Measurements from ENCODE around the gene MAP3K6. TPM values are rescaled to one million over a fixed set of nuclear protein-coding genes. Genes with fewer than 3 reads are reported as not detected.

Gene MAP3K6
- total RNA-seq, 1 experiment from 2014 or later: 7.7 TPM

DNA sequence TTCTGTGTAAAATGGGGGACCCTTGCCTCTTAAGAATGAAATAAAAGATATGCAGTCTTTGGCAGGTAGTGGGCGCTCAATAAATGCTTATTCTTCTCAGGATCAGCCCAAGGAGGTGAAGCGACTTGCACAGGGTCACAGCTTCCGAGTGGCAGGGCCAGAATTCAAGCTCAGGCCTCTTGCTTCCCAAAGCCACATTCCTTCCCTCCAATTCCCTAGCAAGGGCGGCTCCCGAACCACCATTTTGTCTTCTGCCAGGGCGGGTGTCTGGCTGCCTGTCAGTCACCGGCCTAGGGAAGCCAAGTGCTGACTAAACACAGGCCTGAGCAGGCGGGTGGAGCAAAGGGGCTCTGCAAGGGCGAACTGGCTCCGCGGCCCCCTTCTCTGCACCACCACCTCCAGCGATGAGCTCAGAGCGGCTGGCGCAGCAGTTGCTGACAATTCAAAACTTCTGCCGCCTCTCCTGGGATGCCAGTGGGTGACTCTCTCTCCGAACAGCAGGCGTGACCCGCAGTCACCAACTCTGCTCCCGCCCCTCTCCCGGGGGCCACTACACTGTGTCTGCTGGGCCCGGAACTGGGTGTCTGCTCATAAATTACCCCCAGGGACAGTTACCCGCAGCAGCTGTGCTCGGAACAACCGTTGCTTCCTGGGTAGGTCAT, 36.4 kb upstream of the MAP3K6 start:
- H3K36me3 Mint-ChIP-seq (ENCODE audit: insufficient read depth in 1 of 3, low read depth in 3 of 3): peaks cover 7 to 10% (median 9%) of the 10 kb centered on the region in 3 experiments; a peak in 6 of 7 replicates
- H3K4me3 Mint-ChIP-seq: no peak overlapping the region
- H2AFZ ChIP-seq (ENCODE audit: low read length): no peak overlapping the region
- H3K27ac Mint-ChIP-seq: peak overlapping the region; percentile 27 to 83 (median 67); a peak in 5 of 7 replicates
- H3K4me1 Mint-ChIP-seq: peaks cover 46 to 70% of the 10 kb centered on the region in 2 experiments
- no peak overlapping the region for H4K5ac ChIP-seq (ENCODE audit: insufficient read length, low read depth, low read length)
- peak; percentile 81 for DNase-seq
- H3K14ac ChIP-seq (ENCODE audit: insufficient read depth, low read length): no peak overlapping the region; the same call in 1 of the 2 replicates
- no peak overlapping the region for H3K4ac ChIP-seq (ENCODE audit: low read depth, low read length)
- H3K79me1 ChIP-seq (ENCODE audit: insufficient read depth, low read depth, low read length, poor library complexity, severe bottlenecking): no peaks in the 10 kb centered on the region
- H4K91ac ChIP-seq (ENCODE audit: insufficient read length, low read depth, low read length): no peak overlapping the region
- no peaks in the 10 kb centered on the region for H4K20me1 ChIP-seq (ENCODE audit: control insufficient read depth, insufficient read depth, insufficient read length)
- H3K23me2 ChIP-seq (ENCODE audit: insufficient read length, low read depth, low read length, poor library complexity, severe bottlenecking): no peaks in the 10 kb centered on the region
- no peak overlapping the region for H3K27ac ChIP-seq (ENCODE audit: insufficient read length, low read depth, low read length)
- H4K8ac ChIP-seq (replicated peaks; ENCODE audit: insufficient read length, low read depth, low read length): no peak overlapping the region
- H3K9me3 Mint-ChIP-seq: no peaks in the 10 kb centered on the region
- no peak overlapping the region for H3K56ac ChIP-seq (ENCODE audit: insufficient read length, low read depth, low read length)
- H3K79me2 ChIP-seq (ENCODE audit: insufficient read depth, low read length): no peaks in the 10 kb centered on the region
- no peak overlapping the region for H3K9ac ChIP-seq (ENCODE audit: extremely low read depth, insufficient read length, low read length)
- H3K18ac ChIP-seq (ENCODE audit: insufficient read length, low read depth, low read length): no peak overlapping the region
- no peak overlapping the region for H3K23ac ChIP-seq (ENCODE audit: insufficient read length, low read depth, low read length)
- H2BK15ac ChIP-seq (ENCODE audit: low read depth, low read length): no peak overlapping the region
- no peaks in the 10 kb centered on the region for H3K4me1 ChIP-seq (ENCODE audit: insufficient read depth, low read length)
- H3T11ph ChIP-seq (ENCODE audit: low read length): no peak overlapping the region
- no peak overlapping the region for H2BK12ac ChIP-seq (ENCODE audit: insufficient read length, low read depth, low read length)
- no peaks in the 10 kb centered on the region for H3K9me3 ChIP-seq (ENCODE audit: control insufficient read depth, low read depth, low read length)
- no peak overlapping the region for H2BK20ac ChIP-seq (ENCODE audit: low read depth, low read length, poor library complexity, severe bottlenecking)
- no peaks in the 10 kb centered on the region for H3K27me3 Mint-ChIP-seq (ENCODE audit: low read depth)
- no peak overlapping the region for H2BK5ac ChIP-seq (ENCODE audit: insufficient read length, low read length)
- TF ChIP-seq, protein P1, sequence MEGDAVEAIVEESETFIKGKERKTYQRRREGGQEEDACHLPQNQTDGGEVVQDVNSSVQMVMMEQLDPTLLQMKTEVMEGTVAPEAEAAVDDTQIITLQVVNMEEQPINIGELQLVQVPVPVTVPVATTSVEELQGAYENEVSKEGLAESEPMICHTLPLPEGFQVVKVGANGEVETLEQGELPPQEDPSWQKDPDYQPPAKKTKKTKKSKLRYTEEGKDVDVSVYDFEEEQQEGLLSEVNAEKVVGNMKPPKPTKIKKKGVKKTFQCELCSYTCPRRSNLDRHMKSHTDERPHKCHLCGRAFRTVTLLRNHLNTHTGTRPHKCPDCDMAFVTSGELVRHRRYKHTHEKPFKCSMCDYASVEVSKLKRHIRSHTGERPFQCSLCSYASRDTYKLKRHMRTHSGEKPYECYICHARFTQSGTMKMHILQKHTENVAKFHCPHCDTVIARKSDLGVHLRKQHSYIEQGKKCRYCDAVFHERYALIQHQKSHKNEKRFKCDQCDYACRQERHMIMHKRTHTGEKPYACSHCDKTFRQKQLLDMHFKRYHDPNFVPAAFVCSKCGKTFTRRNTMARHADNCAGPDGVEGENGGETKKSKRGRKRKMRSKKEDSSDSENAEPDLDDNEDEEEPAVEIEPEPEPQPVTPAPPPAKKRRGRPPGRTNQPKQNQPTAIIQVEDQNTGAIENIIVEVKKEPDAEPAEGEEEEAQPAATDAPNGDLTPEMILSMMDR (conservative IDR thresholded peaks at IDR 0.05): peak; percentile 39; the same call in 2 of the 3 replicates
- H2AK5ac ChIP-seq (ENCODE audit: insufficient read length, low read length): no peak overlapping the region
- H3K27me3 ChIP-seq (ENCODE audit: insufficient read depth, low read length): no peaks in the 10 kb centered on the region
- H2BK120ac ChIP-seq (ENCODE audit: low read depth, low read length, poor library complexity, severe bottlenecking): no peak overlapping the region
- WGBS (ENCODE audit: extremely low coverage, insufficient read length, low lambda C conversion rate): no CpG with 5 or more reads among the region's 24 CpGs
- no peak overlapping the region for H3K4me2 ChIP-seq (ENCODE audit: insufficient read depth, insufficient read length, low read length)

All from H9 (cell line).